ENCODE measurements around the gene DIP2C.
"Not testable (repeated sequence)": the region's sequence is repeated elsewhere in the genome, so short reads cannot be mapped to it uniquely, and the experiment has no call there.

DIP2C gene

DNA sequence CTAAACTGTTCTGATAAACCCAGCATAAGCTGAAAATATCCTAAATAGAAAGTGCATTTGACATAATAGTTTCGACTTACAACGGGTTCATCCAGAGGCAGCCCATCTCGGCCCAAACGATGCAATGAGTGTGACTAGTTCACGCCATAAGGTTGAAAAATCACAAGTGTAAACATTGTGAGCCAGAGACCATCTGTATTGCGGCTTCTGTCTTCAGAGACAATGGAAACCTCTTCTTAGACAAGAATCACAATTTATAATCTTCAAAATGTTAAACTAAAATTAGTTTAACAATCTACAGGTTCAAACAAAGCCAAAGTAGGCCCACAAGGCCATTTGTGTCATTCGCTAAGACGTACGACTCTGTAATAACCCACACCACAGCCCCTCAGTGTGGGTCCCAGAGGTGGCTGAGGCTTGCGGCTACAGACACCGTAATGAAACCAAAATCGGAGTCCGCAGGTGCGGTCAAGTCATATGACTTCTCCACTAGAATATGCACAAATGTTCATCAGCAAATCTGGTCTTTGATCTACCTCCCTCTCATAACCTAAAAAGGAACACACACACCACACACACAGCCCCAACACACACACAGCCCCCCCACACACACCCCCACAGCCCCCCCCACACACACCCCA is 81.8 kb downstream of the DIP2C start:
- no peak for DNase-seq

DNA sequence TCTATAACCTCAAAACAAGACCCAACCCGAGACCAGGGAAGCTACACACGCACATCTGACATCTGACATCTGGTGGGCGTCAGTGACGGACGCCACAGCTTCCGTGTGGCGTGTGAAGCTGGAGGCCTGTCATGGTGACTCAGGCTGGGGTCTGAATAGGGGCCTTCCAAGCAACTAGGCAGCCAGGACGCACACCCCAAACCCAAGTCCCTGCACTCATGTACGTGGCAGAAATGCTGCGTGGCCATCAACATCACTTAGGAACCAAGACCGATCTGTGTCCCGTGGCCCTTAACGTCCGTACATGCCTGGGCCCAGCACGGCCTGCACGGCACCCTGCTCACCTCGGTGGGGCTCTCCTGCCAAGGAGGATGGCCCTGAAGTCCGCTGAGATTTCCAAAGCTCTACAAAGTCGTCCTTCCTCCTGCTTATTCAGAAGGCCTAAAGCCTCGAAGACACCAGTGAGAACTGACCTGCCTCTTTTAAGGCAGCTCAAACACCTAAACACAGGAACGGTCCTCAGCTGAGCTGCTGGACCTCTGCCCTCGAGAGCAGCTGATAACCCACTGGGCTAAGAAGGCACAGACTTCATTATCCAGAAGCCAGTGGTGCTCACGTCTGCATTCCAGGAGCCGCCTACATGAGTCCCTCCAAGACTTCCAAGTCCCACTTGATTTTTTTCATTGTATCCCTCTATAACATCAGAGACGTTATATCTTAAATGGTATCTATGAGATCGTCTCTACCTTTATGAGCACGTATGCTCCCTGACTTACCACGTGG is 82.5 kb downstream of the DIP2C start:
- no peak for DNase-seq

DNA sequence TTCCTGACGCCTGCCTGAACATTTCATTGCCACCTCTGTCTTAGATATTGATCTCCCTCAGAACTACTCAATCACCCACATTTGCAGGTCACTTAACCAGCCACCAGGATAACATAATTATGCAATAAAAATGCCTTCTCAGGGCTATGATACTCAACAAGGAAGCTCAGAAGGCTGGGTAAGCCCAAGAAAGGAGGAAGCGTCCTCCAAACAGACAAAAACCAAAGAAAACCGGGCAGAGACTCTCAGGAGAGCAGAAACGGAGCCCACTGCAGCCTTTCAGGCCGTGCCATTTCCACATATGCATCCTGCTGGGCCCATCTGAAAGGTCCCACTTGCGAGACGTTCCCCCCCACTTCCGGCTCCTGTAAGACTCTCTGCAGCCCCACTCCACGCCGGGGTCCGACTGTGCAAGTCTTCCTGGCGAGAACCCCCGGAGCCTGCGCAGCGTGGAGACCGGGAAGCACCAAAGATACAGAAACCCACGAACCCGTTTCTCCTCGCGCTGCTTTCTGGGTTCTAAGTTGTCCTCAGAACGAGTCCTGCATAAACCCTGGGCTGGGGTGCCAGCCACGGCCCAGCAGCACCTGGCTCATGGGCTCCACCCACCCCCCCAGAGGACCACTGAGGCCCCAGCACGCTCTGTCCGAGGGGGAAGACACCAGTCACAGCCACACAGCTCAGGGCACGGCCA is 83.7 kb downstream of the DIP2C start:
- DNase-seq: no peak

DNA sequence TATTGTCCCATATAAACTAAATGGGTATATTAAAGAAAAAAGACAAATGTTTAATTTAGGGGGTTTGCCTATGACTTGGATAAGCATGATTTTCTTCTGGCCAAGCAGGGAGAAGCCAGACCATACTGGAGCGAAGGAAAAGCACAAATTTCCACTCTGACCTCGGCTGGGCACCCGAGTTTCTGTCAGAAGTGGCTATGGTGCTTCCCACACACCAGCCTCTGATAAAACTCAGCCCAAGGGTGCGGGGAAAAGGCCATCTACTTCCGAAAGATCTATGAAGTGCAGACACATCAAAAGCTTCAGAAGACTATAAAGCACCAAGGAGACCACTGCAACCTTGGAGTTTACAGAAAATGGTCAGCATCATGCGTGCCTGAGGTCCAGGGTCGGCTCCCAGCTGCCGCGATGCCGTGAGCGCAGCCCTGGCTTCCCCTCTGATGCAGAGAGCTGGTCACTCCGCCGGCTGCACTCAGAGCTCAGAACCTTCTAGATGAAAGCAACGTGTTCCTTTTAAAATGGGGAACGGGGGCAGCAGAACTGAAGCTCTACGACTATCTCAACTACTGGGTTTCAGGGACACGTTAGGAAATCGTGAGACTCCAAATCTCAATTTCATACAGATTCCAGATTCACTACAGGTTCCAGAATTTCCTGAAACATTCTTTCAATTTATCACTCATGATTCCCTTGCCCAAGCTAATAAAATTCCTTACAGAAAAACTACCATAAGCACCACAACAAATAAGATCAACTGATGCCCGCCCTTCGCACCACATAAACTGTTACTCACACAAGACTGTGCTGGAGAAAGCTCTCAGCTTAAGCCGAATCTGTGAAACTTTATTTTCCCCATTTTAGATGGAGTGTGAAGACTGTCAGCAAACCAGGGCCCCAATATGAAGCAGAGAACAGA is 84.5 kb downstream of the DIP2C start:
- no peak for DNase-seq

DNA sequence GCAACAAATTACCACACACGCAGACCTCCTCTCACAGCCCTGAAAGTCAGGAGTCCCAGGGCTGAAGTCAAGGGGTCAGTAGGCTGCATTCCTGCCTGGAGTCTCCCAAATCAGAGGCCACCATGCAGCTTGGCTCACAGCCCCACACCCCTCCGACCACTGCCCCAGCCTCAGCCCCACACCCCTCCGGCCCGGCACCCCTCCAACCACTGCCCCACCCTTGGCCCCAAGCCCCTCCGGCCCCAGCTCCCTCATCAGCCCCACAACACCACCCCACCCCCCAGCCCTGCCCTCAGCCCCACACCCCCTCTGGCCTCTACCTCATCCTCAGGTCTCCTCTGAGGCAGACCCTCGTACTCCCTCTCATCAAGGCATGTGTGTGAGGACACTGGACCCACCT is 85.7 kb downstream of the DIP2C start:
- no peak for DNase-seq

DNA sequence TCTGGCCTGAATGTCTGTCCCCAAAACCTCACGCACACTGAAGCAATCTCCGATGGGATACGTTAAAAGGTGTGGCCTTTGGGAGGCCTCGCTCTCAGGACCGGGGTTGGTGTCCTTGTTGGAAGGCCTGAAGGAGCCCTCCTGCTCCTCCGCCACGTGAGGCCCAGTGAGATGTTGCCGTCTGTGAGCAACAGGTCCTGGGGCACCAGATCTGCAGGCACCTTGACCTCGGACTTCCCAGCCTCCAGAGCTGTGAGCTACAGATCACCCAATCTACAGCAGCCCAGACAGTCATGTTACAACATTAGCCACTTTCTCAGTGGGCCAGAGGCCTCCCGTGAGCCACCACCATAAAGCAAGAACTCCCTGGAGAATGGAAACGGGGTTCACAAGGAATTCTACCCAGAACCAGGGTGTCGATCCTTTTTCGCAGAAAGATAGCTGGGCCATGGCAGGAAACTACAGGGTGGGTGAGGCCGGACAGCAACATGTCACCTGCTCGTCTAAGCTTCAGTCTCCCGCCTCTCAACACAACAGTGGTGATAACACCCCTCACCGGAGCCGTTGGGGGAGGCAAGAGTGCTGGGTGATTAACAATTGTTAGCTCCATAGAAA is 87.0 kb downstream of the DIP2C start:
- no peak for DNase-seq

DNA sequence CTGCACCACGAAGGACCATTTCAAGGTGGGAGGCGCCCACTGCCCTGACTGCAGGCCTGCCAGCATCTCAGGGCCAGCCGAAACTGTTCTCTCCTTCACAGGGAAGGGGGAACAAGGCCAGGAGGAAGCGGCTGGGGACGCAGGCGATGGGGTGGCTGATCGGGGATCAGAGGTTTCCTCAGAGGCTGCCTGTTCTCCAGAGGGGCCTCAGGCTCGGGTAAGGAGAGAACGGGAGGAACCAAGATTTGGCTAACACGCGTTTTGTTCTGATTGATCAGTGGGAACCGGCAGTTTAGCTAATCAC is 87.9 kb downstream of the DIP2C start:
- no peak for DNase-seq

DNA sequence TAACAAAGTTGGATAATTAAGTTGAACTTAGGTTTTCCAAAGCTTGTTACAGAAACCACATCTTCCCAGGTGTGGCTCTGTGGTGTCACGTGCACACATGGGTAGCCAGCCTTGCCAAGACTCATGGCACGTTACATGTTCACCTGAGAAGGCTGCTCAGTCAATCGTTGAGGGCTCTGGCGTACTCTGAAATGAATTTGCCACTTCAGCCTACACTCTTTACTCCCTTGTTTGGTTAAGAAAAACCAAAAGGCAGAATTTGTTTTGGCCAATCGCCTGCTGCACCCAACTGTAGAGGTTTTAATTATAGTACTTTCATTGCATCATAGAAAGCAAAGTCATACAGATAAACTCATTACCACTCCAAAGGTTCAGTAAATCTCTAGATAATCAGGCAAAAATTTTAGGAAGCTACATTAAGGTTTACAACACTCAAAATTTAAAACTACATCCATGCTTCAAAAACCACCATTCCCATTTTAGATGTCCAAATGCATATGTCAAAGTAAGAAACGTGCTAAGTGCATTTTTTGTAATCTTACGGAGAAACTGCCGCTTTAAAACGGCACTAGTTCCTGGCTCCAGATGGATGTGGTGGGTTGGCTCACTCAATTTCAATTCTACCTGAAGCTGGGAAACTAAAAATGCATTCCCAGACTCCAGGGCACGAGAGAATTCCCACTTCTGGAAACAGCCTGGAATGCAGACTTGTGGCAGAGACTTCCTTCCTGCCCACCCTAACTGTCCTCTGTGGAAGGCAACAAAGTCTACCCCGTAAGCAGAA is 88.4 kb downstream of the DIP2C start:
- no peak for DNase-seq

DNA sequence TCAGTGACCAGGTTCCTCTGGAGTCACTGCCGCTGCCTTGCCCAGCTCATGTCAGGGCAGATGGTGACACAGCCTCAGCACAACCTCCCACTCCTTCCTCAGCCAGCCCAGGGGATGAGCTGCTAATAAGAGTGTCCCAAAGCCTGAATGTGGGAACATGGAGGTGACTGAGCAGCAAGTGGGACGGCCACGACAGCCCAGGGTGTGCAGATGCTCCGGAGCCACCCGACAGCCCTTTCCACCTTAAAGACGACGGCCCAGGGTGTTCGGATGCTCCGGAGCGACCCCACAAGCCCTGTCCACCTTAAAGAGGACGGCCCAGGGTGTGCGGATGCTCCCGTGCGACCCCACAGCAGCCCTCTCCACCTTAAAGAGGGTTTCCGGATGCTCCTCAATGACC is 89.2 kb downstream of the DIP2C start:
- DNase-seq: no peak

DNA sequence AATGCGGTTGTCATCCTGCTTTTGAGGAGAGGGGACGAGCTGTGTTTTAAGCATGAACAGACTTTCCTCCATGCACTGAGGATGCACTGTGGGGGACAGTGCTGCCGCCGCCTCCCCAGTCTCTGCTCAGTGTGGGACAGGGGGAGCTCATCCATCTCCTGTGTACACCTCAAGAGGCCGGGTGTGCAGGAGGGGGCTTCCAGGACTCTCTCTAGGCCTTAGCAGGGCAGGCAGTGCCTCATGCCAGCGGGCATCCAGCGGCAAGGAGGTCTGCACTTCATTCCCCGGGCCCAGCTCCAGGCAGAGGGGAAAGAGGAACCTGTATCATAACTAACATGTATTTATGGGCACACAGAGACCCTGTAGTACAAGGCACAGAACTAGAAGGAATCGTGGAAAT is 89.7 kb downstream of the DIP2C start:
- DNase-seq: no peak

DNA sequence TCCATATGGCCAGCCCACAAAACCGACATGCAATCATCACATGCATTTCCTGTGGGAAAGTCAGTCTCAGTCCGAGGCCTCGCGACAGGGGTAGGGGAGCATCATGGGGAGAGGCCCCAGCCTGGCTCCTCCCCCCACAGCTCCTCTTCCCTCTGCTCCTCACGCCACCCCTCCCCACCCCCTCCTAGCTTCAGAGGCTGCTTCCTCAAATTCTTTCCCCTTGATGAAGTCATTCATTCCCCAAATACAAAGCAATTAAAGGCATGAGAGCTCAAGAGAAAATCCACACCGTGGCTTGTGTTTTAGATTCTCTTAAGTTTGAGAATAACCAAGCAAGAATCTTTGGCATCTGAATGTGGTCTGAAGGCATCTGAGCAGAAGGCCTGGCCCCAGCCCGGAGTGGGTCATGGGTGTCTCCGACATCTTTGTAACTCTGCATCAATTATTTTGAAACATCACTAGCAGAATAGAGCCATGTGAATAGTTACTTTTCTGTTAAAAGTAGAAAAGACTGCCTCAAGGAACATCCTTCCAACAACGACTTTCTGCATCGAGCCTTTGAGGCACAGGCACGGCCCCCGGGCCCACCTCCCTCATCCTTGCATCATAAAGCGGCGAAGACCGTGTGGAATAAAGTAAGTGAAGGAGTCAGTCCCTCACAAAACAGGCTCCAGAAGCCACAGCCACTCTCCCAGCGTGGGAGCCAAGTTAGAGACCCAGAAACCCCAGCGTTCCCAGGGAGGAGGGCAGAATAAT is 90.9 kb downstream of the DIP2C start:
- DNase-seq: no peak

DNA sequence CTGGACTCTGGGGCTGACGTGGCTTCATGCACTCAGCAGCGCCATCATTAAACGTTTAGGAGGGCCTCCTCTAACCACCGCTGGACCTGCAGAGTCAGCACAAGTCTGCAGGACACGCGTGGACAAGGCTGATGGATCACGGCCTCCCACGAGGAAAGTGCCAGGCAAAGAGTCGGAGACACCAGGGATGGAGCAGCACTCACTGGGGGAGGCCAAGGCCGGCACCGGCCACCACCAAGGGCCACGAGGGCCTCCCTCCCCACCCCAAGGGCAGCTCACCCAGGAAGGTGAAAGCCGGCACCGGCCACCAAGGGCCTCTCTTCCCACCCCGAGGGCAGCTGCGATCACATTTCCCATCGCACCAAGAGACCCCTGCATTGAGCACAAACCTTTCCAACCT is 91.5 kb downstream of the DIP2C start:
- no peak for DNase-seq

DNA sequence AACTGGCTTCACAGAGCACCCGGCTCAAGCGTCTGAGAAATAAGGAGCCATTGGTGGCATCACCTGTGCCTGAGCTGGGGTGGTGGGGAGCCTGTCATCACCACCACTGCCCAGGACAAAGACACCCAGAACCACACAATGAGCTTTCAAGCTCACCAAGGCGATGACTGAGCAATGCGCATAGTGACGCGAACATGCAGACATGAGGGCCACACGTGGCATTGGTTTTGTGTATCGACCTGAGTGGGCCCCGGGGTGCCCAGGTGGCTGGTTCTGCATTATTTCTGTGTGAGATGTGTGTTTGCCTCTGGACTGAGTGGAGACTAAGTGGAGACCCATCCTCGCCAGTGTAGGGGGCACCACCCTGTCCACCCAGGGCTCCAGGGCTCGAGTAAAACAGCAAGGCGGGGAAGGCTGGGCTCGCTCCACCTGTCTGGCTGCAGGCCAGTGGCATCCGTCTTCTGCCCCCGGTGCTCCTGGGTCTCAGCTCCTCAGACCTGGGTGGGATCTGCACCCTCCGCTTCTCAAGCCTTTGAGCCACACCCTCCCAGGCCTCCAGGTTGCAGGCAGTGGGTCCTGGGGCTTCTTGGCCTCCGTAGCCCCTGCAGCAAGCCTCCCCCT is 92.6 kb downstream of the DIP2C start:
- DNase-seq: no peak

DNA sequence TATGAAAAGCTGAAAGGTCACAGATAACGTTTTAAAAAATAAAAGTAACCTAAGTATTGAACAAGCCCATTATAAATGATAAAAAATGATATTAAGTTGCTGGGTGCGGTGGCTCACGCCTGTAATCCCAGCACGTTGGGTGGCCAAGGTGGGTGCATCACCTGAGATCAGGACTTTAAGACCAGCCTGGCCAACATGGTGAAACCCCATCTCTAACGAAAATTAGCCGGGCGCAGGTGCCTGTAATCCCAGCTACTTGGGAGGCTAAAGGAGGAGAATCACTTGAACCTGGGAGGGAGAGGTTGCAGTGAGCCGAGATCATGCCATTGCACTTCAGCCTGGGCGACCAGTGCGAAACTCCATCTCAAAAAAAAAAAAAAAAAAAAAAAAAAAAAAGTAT is 93.3 kb downstream of the DIP2C start:
- not testable (repeated sequence) for DNase-seq

DNA sequence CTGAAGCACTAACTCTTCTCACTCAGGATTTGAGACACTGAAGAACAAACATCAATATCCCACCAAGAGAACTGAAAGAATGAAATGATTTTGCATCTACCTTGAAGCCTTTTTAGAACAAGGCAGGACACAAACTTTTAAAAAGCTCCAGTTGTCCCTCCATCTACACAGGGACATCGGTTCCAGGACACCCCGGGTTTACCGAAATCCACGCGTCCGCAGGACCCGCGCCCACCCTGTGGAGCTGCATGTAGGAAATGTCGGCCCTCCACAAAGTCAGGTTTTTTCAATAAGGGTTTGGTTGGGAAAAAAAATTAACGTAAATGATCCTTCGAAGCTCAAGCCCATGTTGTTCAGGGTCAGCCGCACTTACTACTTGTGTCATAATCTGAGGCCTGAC is 94.0 kb downstream of the DIP2C start:
- DNase-seq: no peak

DNA sequence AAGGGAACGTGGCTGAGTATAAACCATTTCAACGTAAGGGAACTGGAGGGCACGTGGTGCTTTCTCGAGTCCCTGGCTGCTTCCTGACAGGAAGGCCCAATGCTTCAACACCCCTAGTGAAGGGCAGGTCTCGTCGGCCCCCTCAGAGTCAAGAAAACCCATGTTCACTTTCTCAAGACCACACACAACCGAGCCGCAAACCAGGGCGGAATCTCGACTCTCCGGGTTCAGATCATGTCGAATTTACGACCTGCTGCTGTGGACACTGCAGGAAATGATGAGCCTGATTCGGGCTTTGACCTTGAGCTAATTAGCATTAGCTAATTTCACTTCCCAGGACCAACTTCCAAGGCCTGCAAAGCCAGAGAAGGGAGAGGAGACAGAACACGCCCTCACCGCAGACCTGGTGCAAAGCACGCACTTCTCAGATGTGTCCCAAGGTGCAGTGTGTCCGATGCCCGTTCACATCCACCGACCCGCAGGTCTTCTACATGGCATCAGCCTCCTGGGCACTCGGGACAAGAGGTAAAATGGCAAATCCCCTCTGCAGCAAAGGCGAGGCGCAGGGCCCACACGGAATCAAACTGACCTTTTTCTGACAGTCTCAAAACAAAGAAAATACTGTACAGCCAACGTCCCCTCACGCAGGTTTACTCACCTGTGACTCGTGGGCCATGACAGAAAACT is 94.7 kb downstream of the DIP2C start:
- no peak for DNase-seq

DNA sequence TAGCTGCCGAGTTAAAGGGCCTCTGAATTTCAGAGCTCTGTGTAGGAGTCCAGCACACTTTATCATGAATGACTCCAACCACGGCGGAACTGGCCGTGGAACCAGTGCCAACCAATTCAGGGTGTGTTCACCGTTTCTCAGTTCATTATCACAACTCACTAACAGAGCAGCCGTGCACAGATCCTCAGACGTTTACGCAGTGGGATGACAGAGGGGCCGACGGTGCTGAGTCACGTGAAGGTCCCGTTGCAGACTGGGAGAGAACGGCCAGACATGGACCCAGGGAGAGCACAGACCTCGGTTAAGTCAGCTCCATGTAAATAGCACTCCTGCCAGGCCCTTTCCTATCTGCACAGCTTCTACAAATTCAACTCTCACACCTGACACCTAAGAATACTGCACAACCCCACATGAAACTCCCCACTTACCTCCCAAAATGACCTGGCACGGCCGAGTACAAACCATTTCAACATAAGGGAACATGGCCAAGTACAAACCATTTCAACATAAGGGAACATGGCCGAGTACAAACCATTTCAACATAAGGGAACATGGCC is 95.5 kb downstream of the DIP2C start:
- no peak for DNase-seq

DNA sequence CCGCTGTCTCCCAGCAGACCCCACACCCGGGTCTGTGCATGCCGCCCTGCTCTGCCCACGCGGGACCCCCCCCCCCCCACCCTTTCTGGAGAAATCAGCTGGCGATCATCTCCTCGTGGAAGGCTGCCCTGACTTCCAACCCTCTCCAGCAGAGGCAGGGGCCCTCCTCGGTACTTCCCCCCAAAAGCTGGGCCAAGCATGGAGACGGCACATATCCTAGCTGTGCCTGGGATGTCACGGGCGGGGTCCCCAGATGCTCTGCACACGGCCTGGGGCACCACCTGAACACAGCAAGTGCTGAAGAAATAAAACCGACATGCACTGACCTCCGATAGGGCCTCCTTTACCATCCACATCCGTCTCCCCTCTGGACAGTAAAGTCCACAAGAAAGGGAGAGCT is 96.0 kb downstream of the DIP2C start:
- no peak for DNase-seq

DNA sequence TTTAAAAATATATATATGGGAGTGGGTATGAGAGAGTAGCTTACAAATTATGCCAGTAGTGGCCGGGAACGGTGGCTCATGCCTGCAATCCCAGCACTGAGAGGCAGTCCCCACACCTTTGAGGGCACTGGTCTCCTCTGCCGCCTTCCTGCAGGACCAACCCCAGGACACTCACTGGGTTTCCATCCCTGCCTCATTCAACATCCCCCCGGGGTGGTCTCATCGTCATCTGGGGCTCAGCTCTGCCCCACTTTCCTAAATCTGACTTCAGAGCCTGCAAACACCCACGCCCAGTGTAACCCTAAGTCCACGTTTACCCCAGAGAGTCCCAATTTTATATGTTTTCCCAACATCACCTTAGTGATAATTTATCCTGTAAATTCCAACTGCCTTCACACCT is 96.5 kb downstream of the DIP2C start:
- DNase-seq: no peak

DNA sequence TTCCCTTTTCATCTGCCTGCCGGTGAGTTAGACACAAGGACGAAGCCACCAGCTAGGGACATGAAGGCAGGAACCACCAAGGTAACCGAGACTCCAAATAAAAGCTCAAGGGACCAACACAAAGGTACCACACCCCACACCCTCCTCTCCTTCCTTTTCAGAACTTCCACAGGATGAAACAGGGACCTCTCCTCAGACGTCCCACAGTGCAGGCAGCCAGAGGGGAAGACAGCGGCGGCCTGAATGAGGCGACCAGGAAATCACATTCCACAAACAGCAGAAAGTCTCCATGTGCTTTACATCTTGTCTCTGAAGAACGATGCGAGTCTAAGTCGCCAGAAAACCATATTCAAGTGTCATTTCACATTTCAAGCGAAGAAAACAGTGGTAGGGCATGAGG is 97.8 kb downstream of the DIP2C start:
- DNase-seq: no peak

Data from stimulated activated CD8-positive, alpha-beta memory T cell treated with anti-CD3 and anti-CD28 coated beads, Interleukin-4, amount 100 ng/mL, for 48 hours (primary cell).